ENCODE measurements around the gene PI4KA.

GRCh38 chr22:20664594-20664959, 194.0 kb downstream of the PI4KA start:
- TF ChIP-seq CTCF (IDR thresholded peaks at IDR 0.05) (no peak), POLR2A (IDR thresholded peaks at IDR 0.05) (no peak), POLR2AphosphoS5 (IDR thresholded peaks at IDR 0.05) (no peak), EP300 (IDR thresholded peaks at IDR 0.05) (no peak)

Data from upper lobe of left lung (tissue), 4 donors.